ENCODE data around the gene GBP6.

- TF ChIP-seq POLR2AphosphoS5 (IDR thresholded peaks at IDR 0.05; ENCODE audit: low read depth, low read length) (no peak), USF2 (IDR thresholded peaks at IDR 0.05; ENCODE audit: borderline replicate concordance, low read depth, low read length) (no peak), GABPA (IDR thresholded peaks at IDR 0.05; ENCODE audit: low read depth) (no peak), CTCF (IDR thresholded peaks at IDR 0.05) (no peak), SIN3A (IDR thresholded peaks at IDR 0.05; ENCODE audit: borderline replicate concordance, low read depth, low read length) (no peak), EZH2phosphoT487 (IDR thresholded peaks at IDR 0.05; ENCODE audit: borderline replicate concordance, low read depth) (no peak), USF1 (IDR thresholded peaks at IDR 0.05; ENCODE audit: borderline replicate concordance, low read depth) (no peak), TAF1 (IDR thresholded peaks at IDR 0.05; ENCODE audit: borderline replicate concordance, low read depth, low read length) (no peak), MAX (IDR thresholded peaks at IDR 0.05; ENCODE audit: low read depth) (no peak), CHD2 (IDR thresholded peaks at IDR 0.05; ENCODE audit: low read length, partially characterized antibody) (no peak), TCF12 (IDR thresholded peaks at IDR 0.05) (no peak), RAD21 (IDR thresholded peaks at IDR 0.05; ENCODE audit: low read length) (no peak)
These were observed 24.8 kb upstream of the GBP6 start for GRCh38 chr1:89339039-89339438.

Measured in SK-N-SH (cell line).